ENCODE measurements around the gene FXYD6. TPM values are rescaled to one million over a fixed set of nuclear protein-coding genes. Genes with fewer than 3 reads are reported as not detected.

The FXYD6 gene
- total RNA-seq, 4 donors from 2014 or later = 2.9 to 17.7 (median 5.4) TPM

DNA sequence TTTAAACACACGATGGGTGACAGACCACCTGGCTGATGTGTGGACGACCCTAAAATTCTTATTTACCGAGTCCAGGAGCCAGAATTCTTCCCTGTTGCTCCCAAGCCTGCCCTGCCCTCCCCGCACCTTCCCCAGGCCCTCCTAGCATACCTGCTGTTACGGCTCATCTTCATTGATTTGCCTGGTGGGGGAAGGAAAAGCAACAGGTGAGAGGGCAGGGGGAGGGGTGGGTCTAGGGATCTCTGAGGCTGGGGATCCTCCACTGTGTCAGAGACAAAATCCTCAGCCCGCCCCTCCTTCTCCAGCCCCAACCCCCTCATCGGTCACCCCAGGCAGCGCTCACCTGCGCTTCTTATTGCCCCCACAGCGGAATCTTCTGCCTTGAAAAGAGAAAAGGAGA, 55.9 kb downstream of the FXYD6 start:
- no peak for TF ChIP-seq POLR2A (IDR thresholded peaks at IDR 0.05)
- TF ChIP-seq, protein P1, sequence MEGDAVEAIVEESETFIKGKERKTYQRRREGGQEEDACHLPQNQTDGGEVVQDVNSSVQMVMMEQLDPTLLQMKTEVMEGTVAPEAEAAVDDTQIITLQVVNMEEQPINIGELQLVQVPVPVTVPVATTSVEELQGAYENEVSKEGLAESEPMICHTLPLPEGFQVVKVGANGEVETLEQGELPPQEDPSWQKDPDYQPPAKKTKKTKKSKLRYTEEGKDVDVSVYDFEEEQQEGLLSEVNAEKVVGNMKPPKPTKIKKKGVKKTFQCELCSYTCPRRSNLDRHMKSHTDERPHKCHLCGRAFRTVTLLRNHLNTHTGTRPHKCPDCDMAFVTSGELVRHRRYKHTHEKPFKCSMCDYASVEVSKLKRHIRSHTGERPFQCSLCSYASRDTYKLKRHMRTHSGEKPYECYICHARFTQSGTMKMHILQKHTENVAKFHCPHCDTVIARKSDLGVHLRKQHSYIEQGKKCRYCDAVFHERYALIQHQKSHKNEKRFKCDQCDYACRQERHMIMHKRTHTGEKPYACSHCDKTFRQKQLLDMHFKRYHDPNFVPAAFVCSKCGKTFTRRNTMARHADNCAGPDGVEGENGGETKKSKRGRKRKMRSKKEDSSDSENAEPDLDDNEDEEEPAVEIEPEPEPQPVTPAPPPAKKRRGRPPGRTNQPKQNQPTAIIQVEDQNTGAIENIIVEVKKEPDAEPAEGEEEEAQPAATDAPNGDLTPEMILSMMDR (IDR thresholded peaks at IDR 0.05 in 4 of 5, conservative IDR thresholded peaks at IDR 0.05 in 1 of 5) = no peak
- Histone ChIP-seq H3K4me3 (no peak overlapping the region), H3K36me3 (no peaks in the 10 kb centered on the region), H3K27me3 (no peaks in the 10 kb centered on the region), H3K4me1 (peaks cover 8 to 9% of the 10 kb centered on the region in 2 donors), H3K9me3 (no peaks in the 10 kb centered on the region), H3K27ac (no peak overlapping the region)
- ATAC-seq (no peak), DNase-seq (no peak)
- in situ Hi-C loops (cut with MboI; ENCODE audit: low sequenced_read_pairs in 4 of 4) (no loop called here), intact Hi-C loops (cut with DNase I; ENCODE audit: low total_unique reads) (no loop called here)

DNA sequence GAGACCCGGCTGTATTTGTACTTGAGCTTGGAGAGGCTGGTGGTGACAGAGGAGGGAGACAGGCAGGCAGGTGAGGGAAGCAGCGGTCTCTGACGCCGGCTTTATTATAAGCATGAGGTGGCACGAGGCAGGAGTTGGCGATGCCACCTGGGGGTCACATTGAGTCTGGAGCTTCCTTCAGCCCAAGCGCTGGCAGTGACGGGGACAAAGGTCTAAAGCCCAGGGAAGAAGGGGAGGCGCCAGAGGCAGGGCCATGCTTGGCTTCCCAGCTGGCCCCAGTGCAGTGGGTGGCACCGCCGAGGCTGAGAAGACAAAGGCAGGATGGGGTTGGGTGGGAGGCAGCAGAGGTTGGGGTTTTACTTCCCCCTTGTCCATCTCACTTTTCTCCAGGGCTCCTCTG, 56.4 kb downstream of the FXYD6 start:
- Histone ChIP-seq H3K4me3 (no peak overlapping the region), H3K27me3 (no peaks in the 10 kb centered on the region), H3K4me1 (peaks cover 8 to 9% of the 10 kb centered on the region in 2 donors), H3K36me3 (no peaks in the 10 kb centered on the region), H3K27ac (no peak overlapping the region), H3K9me3 (no peaks in the 10 kb centered on the region)
- DNase-seq = no peak
- ATAC-seq = no peak
- intact Hi-C loops (cut with DNase I; ENCODE audit: low total_unique reads) (no loop called here), in situ Hi-C loops (cut with MboI; ENCODE audit: low sequenced_read_pairs in 4 of 4) (no loop called here)
- TF ChIP-seq POLR2A (IDR thresholded peaks at IDR 0.05) = no peak
- TF ChIP-seq, protein P1 (IDR thresholded peaks at IDR 0.05 in 4 of 5, conservative IDR thresholded peaks at IDR 0.05 in 1 of 5) = no peak

DNA sequence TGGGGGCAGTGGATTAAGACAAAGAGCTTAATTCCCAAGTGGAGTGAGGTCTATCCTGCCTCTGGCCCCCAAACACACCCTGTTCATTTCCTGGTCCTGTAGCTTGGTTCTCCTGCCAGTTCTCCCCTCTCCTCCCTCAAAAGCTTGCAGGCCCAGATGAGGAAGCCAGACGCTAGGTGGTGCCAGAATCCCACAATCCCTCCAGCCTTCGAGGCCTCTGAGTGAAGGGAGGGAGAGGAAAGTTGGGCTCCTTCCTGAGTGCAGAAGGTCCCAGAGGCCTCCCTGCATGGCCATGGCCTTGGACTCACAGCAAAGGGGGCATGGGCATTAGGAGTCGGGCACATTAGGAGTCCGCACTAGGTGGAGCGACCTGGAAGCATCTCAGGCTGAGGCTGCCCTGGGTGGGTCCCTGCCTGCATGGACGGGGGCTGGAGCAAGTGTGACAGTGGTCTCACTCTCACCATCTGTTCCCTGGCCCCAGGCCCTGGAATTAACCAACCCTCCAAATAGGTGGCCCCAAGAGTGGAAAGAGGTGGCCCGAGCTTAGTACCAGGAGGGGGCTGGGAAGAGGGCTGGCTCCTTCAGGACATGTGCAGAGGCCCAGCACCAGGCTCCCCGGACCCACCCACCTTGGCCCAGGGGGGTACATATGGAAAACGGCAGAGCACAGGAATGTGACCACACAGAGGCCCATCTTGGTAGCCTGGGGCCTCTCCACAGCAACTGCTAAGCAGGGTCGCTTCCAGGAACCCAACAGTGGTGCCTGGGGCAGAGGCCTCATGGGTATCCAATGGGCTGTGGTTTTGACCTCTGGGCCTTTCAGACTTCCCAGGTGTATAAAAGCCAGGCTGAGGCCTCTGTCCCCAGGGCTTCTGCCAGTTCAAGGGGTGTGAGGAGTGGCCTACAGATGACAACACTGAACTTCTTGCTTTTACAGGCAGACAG, 57.1 kb downstream of the FXYD6 start:
- intact Hi-C loops (cut with DNase I; ENCODE audit: low total_unique reads) = loop anchor here (5.0 kb wide), 1 partner anchor 392 kb away; no protein-coding TSS in a partner anchor
- Histone ChIP-seq H3K36me3 (no peaks in the 10 kb centered on the region), H3K4me1 (peaks cover 8 to 9% of the 10 kb centered on the region in 2 donors), H3K27ac (no peak overlapping the region), H3K27me3 (no peaks in the 10 kb centered on the region), H3K4me3 (no peak overlapping the region), H3K9me3 (no peaks in the 10 kb centered on the region)
- in situ Hi-C loops (cut with MboI; ENCODE audit: low sequenced_read_pairs in 4 of 4) = no loop called here
- TF ChIP-seq POLR2A (IDR thresholded peaks at IDR 0.05) = no peak
- TF ChIP-seq, protein P1 (IDR thresholded peaks at IDR 0.05 in 4 of 5, conservative IDR thresholded peaks at IDR 0.05 in 1 of 5) = peak in 1 of 5 experiments; percentile 25
- ATAC-seq (no peak), DNase-seq (no peak)

DNA sequence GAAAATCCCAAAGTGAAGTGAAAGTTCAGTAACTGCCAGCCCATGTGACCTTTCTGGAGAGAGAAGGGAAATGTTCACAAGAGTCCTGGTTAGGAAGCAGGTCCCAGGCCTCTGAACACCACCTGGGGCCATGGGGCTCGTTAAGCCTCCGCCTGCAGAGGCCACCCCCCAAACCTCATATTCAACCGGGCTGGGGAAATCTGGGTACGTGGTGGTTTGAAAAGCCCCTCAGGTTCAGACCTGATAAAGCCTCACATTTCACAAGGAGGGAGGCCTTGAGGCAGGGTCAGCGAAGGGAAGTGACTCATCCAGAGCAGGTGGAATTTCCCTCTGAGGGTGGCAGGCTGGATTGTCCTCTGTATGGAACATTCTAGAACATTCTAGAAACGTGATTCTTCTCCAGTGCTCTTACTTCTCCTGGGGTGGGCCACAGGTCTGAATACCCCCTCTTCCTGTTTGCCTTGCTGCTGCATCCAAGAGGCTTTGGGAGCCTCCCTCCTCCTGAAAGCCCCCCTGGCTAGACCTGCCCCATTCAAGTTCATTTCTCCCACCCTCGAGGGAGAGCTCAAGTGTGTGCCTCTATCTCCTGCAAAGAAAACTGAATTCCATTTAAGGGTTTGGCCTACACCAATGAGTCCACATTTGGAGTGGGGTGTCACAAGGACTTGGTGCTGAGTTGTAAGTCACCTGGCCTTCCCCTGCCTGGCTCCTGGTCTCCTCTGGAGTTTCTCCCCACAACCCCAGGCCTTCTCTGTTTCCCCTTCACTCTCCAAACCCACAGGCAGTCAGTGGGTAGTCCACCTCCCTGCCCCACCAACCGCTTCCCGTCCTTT, 58.2 kb downstream of the FXYD6 start:
- in situ Hi-C loops (cut with MboI; ENCODE audit: low sequenced_read_pairs in 4 of 4) (no loop called here), intact Hi-C loops (cut with DNase I; ENCODE audit: low total_unique reads) (loop anchor here (5.0 kb wide), 1 partner anchor 391 kb away; no protein-coding TSS in a partner anchor)
- DNase-seq (no peak), ATAC-seq (peak in 1 of 2 donors; percentile 10)
- H3K4me1 ChIP-seq = peaks cover 0 to 3% of the 10 kb centered on the region in 2 donors
- no peaks in the 10 kb centered on the region for H3K9me3 ChIP-seq
- no peak overlapping the region for H3K4me3 ChIP-seq
- H3K36me3 ChIP-seq = no peaks in the 10 kb centered on the region
- no peaks in the 10 kb centered on the region for H3K27me3 ChIP-seq
- TF ChIP-seq, protein P1 (IDR thresholded peaks at IDR 0.05 in 4 of 5, conservative IDR thresholded peaks at IDR 0.05 in 1 of 5) = peak in 2 of 5 experiments; percentile 3 to 5
- no peak for TF ChIP-seq POLR2A (IDR thresholded peaks at IDR 0.05)
- no peak overlapping the region for H3K27ac ChIP-seq

Data from gastrocnemius medialis (tissue), 4 donors.